ENCODE results near the gene LBX1. TPM values are rescaled to one million over a fixed set of nuclear protein-coding genes. Genes with fewer than 3 reads are reported as not detected.

Gene LBX1
- total RNA-seq, 2 donors from 2014 or later = not detected

- Histone ChIP-seq H3K27ac (no peak overlapping the region), H3K27me3 (peaks cover 3% of the 10 kb centered on the region), H3K9ac (ENCODE audit: low read depth in 2 of 2, low read length in 2 of 2) (no peak overlapping the region), H3K4me3 (no peak overlapping the region), H3K4me1 (no peaks in the 10 kb centered on the region), H3K9me3 (no peaks in the 10 kb centered on the region), H3K36me3 (no peaks in the 10 kb centered on the region)
- DNase-seq = no peak
- no peak for TF ChIP-seq CTCF (IDR thresholded peaks at IDR 0.05)
- intact Hi-C loops (cut with DNase I) = no loop called here
Measured at GRCh38 chr10:101267776-101268175, 38.5 kb upstream of the LBX1 start.

DNA sequence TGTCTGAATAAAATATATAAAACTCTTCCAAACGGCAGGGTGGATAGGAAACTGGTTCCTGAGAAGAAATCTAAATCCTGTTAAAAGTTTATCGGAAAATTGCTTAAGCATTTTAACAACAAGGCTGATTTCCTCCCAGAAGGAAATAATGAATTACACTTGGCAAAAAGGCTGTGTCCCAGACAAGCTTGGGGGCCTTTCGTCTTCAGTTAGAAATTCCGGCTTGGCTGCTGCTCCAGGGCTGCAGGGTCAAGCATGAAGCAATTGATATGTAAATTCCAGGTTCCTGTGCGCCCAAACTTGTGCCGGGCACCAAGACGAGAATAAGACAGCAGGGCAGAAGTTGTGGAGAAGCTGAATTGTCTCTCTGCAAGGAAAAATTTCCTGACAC is 38.0 kb upstream of the LBX1 start:
- no peaks in the 10 kb centered on the region for H3K27me3 ChIP-seq
- H3K4me3 ChIP-seq = no peak overlapping the region
- H3K27ac ChIP-seq = no peak overlapping the region
- H3K4me1 ChIP-seq = no peaks in the 10 kb centered on the region
- no peak for DNase-seq
- H3K36me3 ChIP-seq = no peaks in the 10 kb centered on the region
- TF ChIP-seq CTCF (IDR thresholded peaks at IDR 0.05) = no peak
- H3K9ac ChIP-seq (ENCODE audit: low read depth in 2 of 2, low read length in 2 of 2) = no peak overlapping the region
- intact Hi-C loops (cut with DNase I) = no loop called here
- no peaks in the 10 kb centered on the region for H3K9me3 ChIP-seq

DNA sequence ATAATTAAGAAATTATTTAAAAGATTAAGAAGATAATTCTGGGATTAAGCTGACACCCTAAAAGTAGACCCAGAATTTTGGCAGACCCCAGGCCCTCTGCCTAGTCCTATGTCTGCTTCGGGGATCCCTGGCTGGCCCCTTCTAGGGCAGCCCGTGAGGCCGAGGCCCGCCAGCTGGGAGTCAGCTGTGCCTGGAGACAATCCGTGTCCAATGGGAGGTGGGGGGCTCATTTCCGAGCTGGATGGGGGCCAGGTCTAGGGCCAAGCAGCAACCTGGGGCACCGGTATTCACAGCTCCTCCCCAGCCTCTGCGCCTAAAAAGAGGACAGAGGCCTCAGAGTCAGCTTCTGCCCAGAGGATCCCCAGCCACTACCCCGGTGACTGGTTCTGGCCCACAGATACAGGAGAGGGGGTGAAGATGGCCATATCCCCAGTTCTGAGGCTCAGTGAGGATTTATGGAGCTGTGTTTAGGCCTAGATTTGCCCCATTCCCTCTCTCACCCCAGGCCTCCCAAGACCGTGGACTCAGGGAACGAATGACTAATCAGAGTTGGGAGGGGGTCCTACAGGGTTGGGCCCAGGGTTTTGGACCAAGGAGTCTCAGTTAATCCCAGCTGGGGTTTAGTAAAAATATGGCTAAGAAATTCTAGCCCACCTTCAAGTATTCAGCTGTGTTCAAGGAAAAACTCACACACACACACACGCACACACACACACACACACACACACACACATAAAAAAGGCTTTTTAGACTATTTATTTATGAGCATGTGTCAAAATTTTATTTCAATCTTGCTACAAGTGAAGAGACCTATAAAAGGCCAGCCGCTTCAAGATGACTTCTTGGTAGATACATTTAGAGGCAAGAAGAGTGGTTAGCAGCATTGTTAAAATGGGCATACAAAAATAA is 37.4 kb upstream of the LBX1 start:
- TF ChIP-seq CTCF (IDR thresholded peaks at IDR 0.05) = no peak

DNA sequence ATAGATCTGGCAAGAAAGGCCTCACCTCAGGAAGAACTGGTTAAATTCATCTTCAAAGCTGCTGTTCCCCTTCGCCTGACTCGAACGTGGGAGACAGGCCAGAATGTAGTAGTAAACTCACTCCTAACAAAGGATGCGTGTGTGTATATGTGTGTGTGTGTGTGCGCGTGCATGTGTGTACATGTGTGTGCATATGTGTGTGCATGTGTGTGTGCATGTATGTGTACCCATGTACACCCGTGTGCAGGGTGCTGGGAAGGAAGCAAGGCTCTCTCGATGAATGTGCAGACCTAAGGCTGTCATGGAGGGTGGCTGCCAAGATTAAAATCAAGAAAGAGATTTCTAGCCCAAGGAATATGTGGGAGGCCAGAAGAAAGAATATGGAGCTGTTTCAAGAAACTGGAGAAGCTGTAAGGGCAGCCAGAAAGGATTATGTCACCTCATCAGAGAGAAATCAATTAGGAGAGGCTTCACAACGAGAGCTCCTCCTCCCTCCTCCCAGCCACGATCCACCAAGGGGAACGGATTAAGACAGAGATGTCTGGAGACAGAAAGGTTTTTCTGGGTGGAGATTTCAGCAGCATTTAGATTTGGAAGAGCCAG is 34.0 kb upstream of the LBX1 start:
- H3K27me3 ChIP-seq = peaks cover 8% of the 10 kb centered on the region
- no peak overlapping the region for H3K4me3 ChIP-seq
- H3K9ac ChIP-seq (ENCODE audit: low read depth in 2 of 2, low read length in 2 of 2) = no peak overlapping the region
- H3K9me3 ChIP-seq = no peaks in the 10 kb centered on the region
- H3K4me1 ChIP-seq = no peaks in the 10 kb centered on the region
- no peak overlapping the region for H3K27ac ChIP-seq
- no peak for TF ChIP-seq CTCF (IDR thresholded peaks at IDR 0.05)
- no peaks in the 10 kb centered on the region for H3K36me3 ChIP-seq
- intact Hi-C loops (cut with DNase I) = no loop called here
- DNase-seq = no peak

More for the DNA sequence above, 37.4 kb upstream of the LBX1 start:
- no peaks in the 10 kb centered on the region for H3K36me3 ChIP-seq
- no peaks in the 10 kb centered on the region for H3K4me1 ChIP-seq
- H3K9me3 ChIP-seq = no peaks in the 10 kb centered on the region
- H3K4me3 ChIP-seq = no peak overlapping the region
- H3K9ac ChIP-seq (ENCODE audit: low read depth in 2 of 2, low read length in 2 of 2) = no peak overlapping the region
- H3K27me3 ChIP-seq = peaks cover 6% of the 10 kb centered on the region
- no peak for DNase-seq
- no peak overlapping the region for H3K27ac ChIP-seq
- intact Hi-C loops (cut with DNase I) = no loop called here

GRCh38 chr10:101262147-101262546 is 32.9 kb upstream of the LBX1 start:
- H3K4me1 ChIP-seq = no peaks in the 10 kb centered on the region
- intact Hi-C loops (cut with DNase I) = no loop called here
- H3K27me3 ChIP-seq = peaks cover 8% of the 10 kb centered on the region
- H3K36me3 ChIP-seq = no peaks in the 10 kb centered on the region
- H3K9me3 ChIP-seq = no peaks in the 10 kb centered on the region
- no peak for TF ChIP-seq CTCF (IDR thresholded peaks at IDR 0.05)
- no peak overlapping the region for H3K4me3 ChIP-seq
- H3K27ac ChIP-seq = no peak overlapping the region
- no peak for DNase-seq
- H3K9ac ChIP-seq (ENCODE audit: low read depth in 2 of 2, low read length in 2 of 2) = no peak overlapping the region

Measured in colonic mucosa (tissue), 4 donors.